ENCODE data around the gene LRRN4CL.

Gene LRRN4CL

GRCh38 chr11:62649486-62649885, 39.8 kb downstream of the LRRN4CL start:
- H3K27ac ChIP-seq: no peak overlapping the region
- H2AFZ ChIP-seq (ENCODE audit: low read depth): no peak overlapping the region
- no peak overlapping the region for H3K4me2 ChIP-seq
- TF ChIP-seq CTCF (conservative IDR thresholded peaks at IDR 0.05; ENCODE audit: low read depth, low read length): no peak
- no peak overlapping the region for H3K4me3 ChIP-seq (IDR thresholded peaks at IDR 0.05; ENCODE audit: insufficient read depth, low read depth, low read length)
- peaks cover 48% of the 10 kb centered on the region for H3K79me2 ChIP-seq (ENCODE audit: insufficient read depth, low read depth)
- H3K4me1 ChIP-seq (ENCODE audit: low read depth, poor library complexity, severe bottlenecking): peaks cover 40% of the 10 kb centered on the region
- no peaks in the 10 kb centered on the region for H3K27me3 ChIP-seq (ENCODE audit: insufficient read depth, low read depth)
- no peak overlapping the region for H3K9ac ChIP-seq
- H4K20me1 ChIP-seq (ENCODE audit: insufficient read depth): no peaks in the 10 kb centered on the region
- H3K36me3 ChIP-seq (ENCODE audit: insufficient read depth): no peaks in the 10 kb centered on the region

- Histone ChIP-seq H4K20me1 (ENCODE audit: insufficient read depth) (no peaks in the 10 kb centered on the region), H3K79me2 (ENCODE audit: insufficient read depth, low read depth) (peaks cover 53% of the 10 kb centered on the region), H3K36me3 (ENCODE audit: insufficient read depth) (no peaks in the 10 kb centered on the region), H3K4me3 (IDR thresholded peaks at IDR 0.05; ENCODE audit: insufficient read depth, low read depth, low read length) (no peak overlapping the region), H2AFZ (ENCODE audit: low read depth) (no peak overlapping the region), H3K27me3 (ENCODE audit: insufficient read depth, low read depth) (no peaks in the 10 kb centered on the region), H3K4me2 (no peak overlapping the region), H3K27ac (no peak overlapping the region), H3K9ac (no peak overlapping the region), H3K4me1 (ENCODE audit: low read depth, poor library complexity, severe bottlenecking) (peaks cover 43% of the 10 kb centered on the region)
- no peak for TF ChIP-seq CTCF (conservative IDR thresholded peaks at IDR 0.05; ENCODE audit: low read depth, low read length)
These were observed 40.4 kb downstream of the LRRN4CL start for GRCh38 chr11:62648967-62649364.

GRCh38 chr11:62648185-62648966, 41.0 kb downstream of the LRRN4CL start:
- Histone ChIP-seq H2AFZ (ENCODE audit: low read depth) (no peak overlapping the region), H3K36me3 (ENCODE audit: insufficient read depth) (no peaks in the 10 kb centered on the region), H3K4me3 (IDR thresholded peaks at IDR 0.05; ENCODE audit: insufficient read depth, low read depth, low read length) (no peak overlapping the region), H3K27me3 (ENCODE audit: insufficient read depth, low read depth) (no peaks in the 10 kb centered on the region), H3K79me2 (ENCODE audit: insufficient read depth, low read depth) (peaks cover 59% of the 10 kb centered on the region), H4K20me1 (ENCODE audit: insufficient read depth) (no peaks in the 10 kb centered on the region), H3K27ac (no peak overlapping the region), H3K4me2 (no peak overlapping the region), H3K9ac (no peak overlapping the region), H3K4me1 (ENCODE audit: low read depth, poor library complexity, severe bottlenecking) (peaks cover 42% of the 10 kb centered on the region)
- no peak for TF ChIP-seq CTCF (conservative IDR thresholded peaks at IDR 0.05; ENCODE audit: low read depth, low read length)

GRCh38 chr11:62647609-62648005, 41.7 kb downstream of the LRRN4CL start:
- no peaks in the 10 kb centered on the region for H4K20me1 ChIP-seq (ENCODE audit: insufficient read depth)
- no peak overlapping the region for H3K27ac ChIP-seq
- no peak for TF ChIP-seq CTCF (conservative IDR thresholded peaks at IDR 0.05; ENCODE audit: low read depth, low read length)
- peaks cover 47% of the 10 kb centered on the region for H3K4me1 ChIP-seq (ENCODE audit: low read depth, poor library complexity, severe bottlenecking)
- no peaks in the 10 kb centered on the region for H3K27me3 ChIP-seq (ENCODE audit: insufficient read depth, low read depth)
- H3K4me2 ChIP-seq: no peak overlapping the region
- H3K9ac ChIP-seq: no peak overlapping the region
- no peak overlapping the region for H2AFZ ChIP-seq (ENCODE audit: low read depth)
- no peak overlapping the region for H3K4me3 ChIP-seq (IDR thresholded peaks at IDR 0.05; ENCODE audit: insufficient read depth, low read depth, low read length)
- peaks cover 5% of the 10 kb centered on the region; the same call in 1 of the 2 replicates for H3K36me3 ChIP-seq (ENCODE audit: insufficient read depth)
- peaks cover 62% of the 10 kb centered on the region for H3K79me2 ChIP-seq (ENCODE audit: insufficient read depth, low read depth)
